Transverse colon (tissue), 4 donors: ENCODE results near the gene FOXA2.

Experiments used
- CTCF ChIP-seq, 5 experiments: fragments of 200-600 bp in 3 of 5; fragments of 450-650 bp in 2 of 5; sonication (generic) in 3 of 5; IDR thresholded peaks; 1 replicate in 2 of 5; 2 replicates in 3 of 5; pipeline ENCODE4 v1.5.1; 2016 to 2017; ENCODE audit warnings: antibody characterized with exemption in 5 of 5, inconsistent platforms in 3 of 5, mild to moderate bottlenecking in 2 of 5, moderate library complexity in 1 of 5
- EP300 ChIP-seq: sonication (generic); formaldehyde crosslinking; IDR thresholded peaks from one replicate; pipeline ENCODE4 v1.6.1; 2017; ENCODE audit warnings: antibody characterized with exemption, low read depth
- POLR2A ChIP-seq: fragments of 450-650 bp; IDR thresholded peaks from one replicate; pipeline ENCODE4 v1.6.1; 2016; ENCODE audit warnings: antibody characterized with exemption, mild to moderate bottlenecking, moderate library complexity
- POLR2AphosphoS5 ChIP-seq, 3 donors: sonication (generic); formaldehyde crosslinking; IDR thresholded peaks; one replicate each; pipeline ENCODE4 v1.6.1; 2016; ENCODE audit warnings: antibody characterized with exemption in 3 of 3

- no peak for TF ChIP-seq CTCF (IDR thresholded peaks at IDR 0.05)
- TF ChIP-seq POLR2A: no peak
- TF ChIP-seq POLR2AphosphoS5 (IDR thresholded peaks at IDR 0.05): no peak
- no peak for TF ChIP-seq EP300
These were observed 43.5 kb downstream of the FOXA2 start for GRCh38 chr20:22540832-22541231.
